Lower lobe of right lung (tissue), 2 donors: ENCODE results near the gene SIDT1. TPM values are rescaled to one million over a fixed set of nuclear protein-coding genes. Genes with fewer than 3 reads are reported as not detected.
"Not testable (repeated sequence)": the region's sequence is repeated elsewhere in the genome, so short reads cannot be mapped to it uniquely, and the experiment has no call there.

ENCODE experiments used
- ATAC-seq, 2 donors: fragments of 200-7000 bp; cut with Tn5 transposase; one replicate each; pipeline ENCODE4 v1.9.1; 2020 to 2022; ENCODE audit warnings: mild to moderate bottlenecking in 2 of 2, moderate library complexity in 2 of 2
- DNase-seq: peaks from one replicate; pipeline ENCODE4 v3.0.0-alpha.2; 2020
- H3K27ac ChIP-seq: fragments of 200-600 bp; one replicate; pipeline ENCODE4 v1.8.0; 2022
- H3K27me3 ChIP-seq: fragments of 200-600 bp; one replicate; pipeline ENCODE4 v1.8.0; 2022; ENCODE audit warnings: low read depth
- H3K36me3 ChIP-seq: fragments of 200-600 bp; one replicate; pipeline ENCODE4 v1.8.0; 2022; ENCODE audit warnings: mild to moderate bottlenecking
- H3K4me1 ChIP-seq: fragments of 200-600 bp; one replicate; pipeline ENCODE4 v1.8.0; 2022
- H3K4me3 ChIP-seq: fragments of 200-600 bp; one replicate; pipeline ENCODE4 v1.8.0; 2022; ENCODE audit warnings: mild to moderate bottlenecking
- H3K9me3 ChIP-seq: fragments of 200-600 bp; one replicate; pipeline ENCODE4 v1.8.0; 2022
- intact Hi-C: fragments of 100-400 bp; cut with DNase I; formaldehyde crosslinking; loops from one replicate; pipeline ENCODE4 v1.11.0; 2022
- total RNA-seq: library from RNA; stranded (reverse); fragmentation: NEBNext Ultra II Directional; extraction: Animal tissue kit (Norgen Biotek cat#: 25700); gene quantifications from one replicate; pipeline ENCODE4 v1.2.1, GENCODE V29; 2021
- TF ChIP-seq, protein P1 (sequence below): fragments of 200-600 bp; IDR thresholded peaks from one replicate; pipeline ENCODE4 v1.8.0; 2022; ENCODE audit warnings: antibody characterized with exemption, mild to moderate bottlenecking
- donor health status: DM: no; HTN: yes; CAD: no; lungs with severe emphysema.

The SIDT1 gene
- total RNA-seq, 1 donor from 2014 or later, result 5.3 TPM

DNA sequence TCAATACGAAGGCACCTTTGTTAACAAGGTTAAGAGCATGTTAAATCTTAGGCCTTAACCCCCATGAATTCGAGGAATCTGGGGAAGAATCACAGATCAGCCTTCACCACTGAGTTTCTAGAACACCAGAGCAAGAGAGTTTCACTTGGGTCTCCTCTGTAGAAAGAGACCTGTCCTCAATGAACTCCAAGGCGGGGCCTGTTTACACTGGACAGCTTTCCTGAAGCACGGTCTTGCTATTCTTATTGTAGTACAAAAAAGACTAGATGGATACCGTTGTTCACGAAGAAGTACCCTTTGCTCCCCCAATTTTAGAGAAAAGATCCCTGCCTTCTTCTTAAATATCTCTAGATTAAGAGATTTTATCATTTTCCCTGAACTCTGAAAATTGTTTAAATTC is 99.2 kb downstream of the SIDT1 start:
- H3K4me3 ChIP-seq, result no peak overlapping the region
- H3K27me3 ChIP-seq, result no peaks in the 10 kb centered on the region
- intact Hi-C loops, result no loop called here
- no peaks in the 10 kb centered on the region for H3K9me3 ChIP-seq
- no peak for DNase-seq
- ATAC-seq, result no peak
- no peak overlapping the region for H3K27ac ChIP-seq
- no peaks in the 10 kb centered on the region for H3K36me3 ChIP-seq
- peaks cover 7% of the 10 kb centered on the region for H3K4me1 ChIP-seq
- TF ChIP-seq, protein P1, sequence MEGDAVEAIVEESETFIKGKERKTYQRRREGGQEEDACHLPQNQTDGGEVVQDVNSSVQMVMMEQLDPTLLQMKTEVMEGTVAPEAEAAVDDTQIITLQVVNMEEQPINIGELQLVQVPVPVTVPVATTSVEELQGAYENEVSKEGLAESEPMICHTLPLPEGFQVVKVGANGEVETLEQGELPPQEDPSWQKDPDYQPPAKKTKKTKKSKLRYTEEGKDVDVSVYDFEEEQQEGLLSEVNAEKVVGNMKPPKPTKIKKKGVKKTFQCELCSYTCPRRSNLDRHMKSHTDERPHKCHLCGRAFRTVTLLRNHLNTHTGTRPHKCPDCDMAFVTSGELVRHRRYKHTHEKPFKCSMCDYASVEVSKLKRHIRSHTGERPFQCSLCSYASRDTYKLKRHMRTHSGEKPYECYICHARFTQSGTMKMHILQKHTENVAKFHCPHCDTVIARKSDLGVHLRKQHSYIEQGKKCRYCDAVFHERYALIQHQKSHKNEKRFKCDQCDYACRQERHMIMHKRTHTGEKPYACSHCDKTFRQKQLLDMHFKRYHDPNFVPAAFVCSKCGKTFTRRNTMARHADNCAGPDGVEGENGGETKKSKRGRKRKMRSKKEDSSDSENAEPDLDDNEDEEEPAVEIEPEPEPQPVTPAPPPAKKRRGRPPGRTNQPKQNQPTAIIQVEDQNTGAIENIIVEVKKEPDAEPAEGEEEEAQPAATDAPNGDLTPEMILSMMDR, result no peak

DNA sequence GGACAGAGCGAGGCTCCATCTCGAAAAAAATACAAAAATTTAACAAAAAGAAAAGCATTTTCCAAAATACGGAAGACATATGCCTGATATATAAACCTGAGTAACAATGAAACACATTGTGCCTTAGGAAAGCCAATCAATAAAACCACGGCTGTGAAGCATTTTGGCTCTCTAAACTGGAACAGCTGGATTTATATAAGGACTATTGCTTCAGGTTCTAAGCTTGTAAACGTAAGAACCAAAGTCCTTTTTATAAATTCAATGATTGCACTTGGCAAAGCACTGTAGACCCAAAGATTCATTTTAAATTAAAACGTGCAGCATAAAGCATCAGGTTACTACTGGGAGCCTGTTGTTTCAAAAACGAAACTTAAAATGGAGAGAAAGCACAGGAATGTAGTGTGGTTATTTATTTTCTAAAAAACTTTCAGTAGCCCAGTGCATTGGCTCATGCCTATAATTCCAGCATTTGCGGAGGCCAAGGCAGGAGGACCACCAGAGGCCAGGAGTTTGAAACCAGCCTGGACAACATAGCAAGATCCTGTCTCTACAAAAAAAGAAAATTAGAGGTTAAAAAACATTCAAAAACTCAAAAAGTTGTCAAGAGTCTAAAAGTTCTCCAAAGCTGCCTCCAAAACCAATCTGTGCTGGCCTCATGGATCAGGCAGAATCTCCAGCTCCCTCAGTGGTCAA is 102.6 kb downstream of the SIDT1 start:
- Histone ChIP-seq H3K4me1 (no peaks in the 10 kb centered on the region), H3K27ac (no peak overlapping the region), H3K4me3 (no peak overlapping the region), H3K27me3 (no peaks in the 10 kb centered on the region), H3K36me3 (no peaks in the 10 kb centered on the region), H3K9me3 (no peaks in the 10 kb centered on the region)
- DNase-seq (no peak), ATAC-seq (no peak)
- intact Hi-C loops, result no loop called here
- TF ChIP-seq, protein P1, result no peak

DNA sequence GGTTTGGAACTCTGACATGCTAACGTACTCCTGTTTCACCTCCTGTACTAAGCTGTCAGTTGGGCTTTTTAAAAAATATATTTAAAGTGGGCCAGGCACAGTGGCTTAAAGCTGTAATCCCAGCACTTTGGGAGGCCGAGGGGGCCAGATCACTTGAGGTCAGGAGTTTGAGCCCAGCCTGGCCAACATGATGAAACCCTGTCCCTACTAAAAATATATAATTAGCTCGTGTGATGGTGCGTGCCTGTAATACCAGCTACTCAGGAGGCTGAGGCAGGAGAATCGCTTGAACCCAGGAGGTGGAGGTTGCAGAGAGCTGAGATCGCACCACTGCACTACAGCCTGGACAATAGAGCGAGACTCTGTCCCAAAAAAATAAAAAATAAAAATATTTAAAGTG is 103.7 kb downstream of the SIDT1 start:
- DNase-seq, H3K9me3 ChIP-seq, H3K36me3 ChIP-seq, H3K4me3 ChIP-seq, ATAC-seq, H3K4me1 ChIP-seq, intact Hi-C loops, H3K27ac ChIP-seq, H3K27me3 ChIP-seq: not testable (repeated sequence)

DNA sequence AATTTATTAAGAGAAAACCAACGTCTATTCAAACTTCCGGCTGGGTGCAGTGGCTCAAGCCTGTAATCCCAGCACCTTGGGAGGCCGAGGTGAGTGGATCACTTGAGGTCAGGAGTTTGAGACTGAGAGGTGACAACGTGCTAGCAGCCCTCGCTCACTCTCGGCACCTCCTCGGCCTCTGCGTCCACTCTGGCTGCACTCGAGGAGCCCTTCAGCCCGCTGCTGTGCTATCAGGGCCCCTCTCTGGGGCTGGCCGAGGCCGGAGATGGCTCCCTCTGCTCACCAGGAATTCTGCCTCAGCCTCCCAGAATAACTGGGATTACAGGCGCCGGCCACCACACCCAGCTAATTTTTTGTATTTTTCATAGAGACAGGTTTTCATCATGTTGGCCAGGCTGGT is 105.4 kb downstream of the SIDT1 start:
- ATAC-seq (no peak), DNase-seq (no peak)
- Histone ChIP-seq H3K27ac (no peak overlapping the region), H3K27me3 (no peaks in the 10 kb centered on the region), H3K9me3 (no peaks in the 10 kb centered on the region), H3K36me3 (no peaks in the 10 kb centered on the region), H3K4me1 (no peaks in the 10 kb centered on the region), H3K4me3 (no peak overlapping the region)
- intact Hi-C loops, result no loop called here
- TF ChIP-seq, protein P1, result no peak

DNA sequence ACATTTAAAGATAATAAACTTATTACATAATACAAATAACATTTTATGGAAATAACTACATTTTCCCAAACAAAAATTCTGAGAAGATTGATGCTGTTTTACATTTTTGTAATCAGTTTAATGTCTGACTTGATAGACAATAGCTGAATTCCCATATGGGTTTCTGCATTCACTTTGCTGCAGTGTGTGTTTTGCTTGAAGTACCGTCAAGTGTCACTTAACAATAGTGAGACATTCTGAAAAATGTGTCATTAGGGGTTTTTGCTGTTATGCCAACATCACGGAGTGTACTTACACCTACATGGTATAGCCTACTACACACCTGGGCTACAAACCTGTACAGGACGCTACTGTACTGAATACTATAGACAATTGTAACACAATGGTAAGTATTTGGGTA is 106.6 kb downstream of the SIDT1 start:
- TF ChIP-seq, protein P1, result no peak
- intact Hi-C loops, result no loop called here
- Histone ChIP-seq H3K9me3 (no peaks in the 10 kb centered on the region), H3K27me3 (no peaks in the 10 kb centered on the region), H3K4me3 (no peak overlapping the region), H3K27ac (no peak overlapping the region), H3K36me3 (no peaks in the 10 kb centered on the region), H3K4me1 (no peaks in the 10 kb centered on the region)
- ATAC-seq (no peak), DNase-seq (no peak)

DNA sequence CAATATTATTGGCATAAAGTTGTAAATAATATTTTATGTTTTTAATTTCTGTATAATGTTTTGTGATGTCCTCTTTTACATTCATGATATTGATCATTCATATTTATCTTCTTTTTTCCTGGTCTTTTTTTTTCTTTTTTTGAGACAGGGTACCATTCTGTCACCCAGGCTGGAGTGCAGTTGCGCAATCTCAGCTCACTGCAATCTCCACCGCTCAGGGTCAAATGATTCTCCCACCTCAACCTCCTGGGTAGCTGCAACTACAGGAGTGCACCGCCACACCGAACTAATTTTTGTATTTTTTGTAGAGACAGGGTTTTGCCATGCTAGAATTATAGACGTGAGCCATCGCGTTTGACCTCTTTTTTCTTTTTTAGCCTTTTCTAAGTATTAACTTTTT is 111.2 kb downstream of the SIDT1 start:
- H3K27me3 ChIP-seq, result no peaks in the 10 kb centered on the region
- H3K4me3 ChIP-seq, result no peak overlapping the region
- no peak for DNase-seq
- TF ChIP-seq, protein P1, result no peak
- intact Hi-C loops, result no loop called here
- ATAC-seq, result no peak
- H3K27ac ChIP-seq, result no peak overlapping the region
- peaks cover 11% of the 10 kb centered on the region for H3K9me3 ChIP-seq
- no peaks in the 10 kb centered on the region for H3K36me3 ChIP-seq
- H3K4me1 ChIP-seq, result no peaks in the 10 kb centered on the region
